ENCODE data around the gene PRDM4. TPM values are rescaled to one million over a fixed set of nuclear protein-coding genes. Genes with fewer than 3 reads are reported as not detected.
"Not testable (repeated sequence)": the region's sequence is repeated elsewhere in the genome, so short reads cannot be mapped to it uniquely, and the experiment has no call there.

Gene PRDM4
- total RNA-seq, 1 donor = 39.1 TPM

DNA sequence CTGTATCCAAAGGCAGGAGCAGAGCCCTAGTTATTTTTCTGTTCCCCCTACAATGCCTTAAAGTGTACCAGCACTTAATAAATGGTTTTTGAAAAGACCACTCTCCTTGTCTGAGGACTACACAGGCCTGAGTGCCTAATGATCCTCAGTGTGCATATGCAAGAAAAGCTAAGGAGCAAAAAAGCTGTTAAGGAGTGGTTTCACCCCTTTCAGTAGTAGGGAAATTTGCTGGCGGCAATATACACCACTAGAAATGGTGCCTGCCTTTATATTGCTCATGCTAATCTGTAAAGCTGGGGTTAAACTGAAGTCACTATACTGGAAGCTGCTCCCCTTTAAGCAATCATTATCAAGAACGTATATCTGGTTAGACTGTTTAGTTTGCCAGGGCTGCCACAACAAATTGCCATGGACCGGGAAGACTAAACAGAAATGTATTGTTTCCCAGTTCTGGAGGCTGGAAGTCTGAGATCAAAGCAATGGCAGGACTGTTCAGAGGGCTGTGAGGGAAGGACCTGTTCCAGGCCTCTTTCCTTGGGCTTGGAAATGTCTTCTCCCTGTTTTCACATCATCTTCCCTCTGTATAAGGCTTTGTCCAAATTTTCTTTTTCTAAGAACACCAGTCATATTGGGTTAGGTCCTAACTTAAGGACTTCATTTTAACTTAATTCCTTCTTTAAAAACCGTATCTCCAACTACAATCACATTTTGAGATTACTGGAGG, 30.2 kb downstream of the PRDM4 start:
- Histone ChIP-seq H4K20me1 (ENCODE audit: insufficient read depth, low read length) (peaks cover under 1% of the 10 kb centered on the region), H3K27ac (ENCODE audit: low read depth, low read length) (no peak overlapping the region), H3K79me2 (ENCODE audit: insufficient read depth, low read length) (no peaks in the 10 kb centered on the region), H2AFZ (ENCODE audit: low read length) (no peak overlapping the region), H3K27me3 (ENCODE audit: insufficient read depth, low read length) (no peaks in the 10 kb centered on the region), H3K9me3 (ENCODE audit: low read depth, low read length) (no peaks in the 10 kb centered on the region), H3K4me3 (ENCODE audit: insufficient read depth, low read length) (no peak overlapping the region), H3K4me1 (ENCODE audit: insufficient read depth, low read length) (no peaks in the 10 kb centered on the region), H3K4me2 (ENCODE audit: insufficient read depth, low read length) (no peak overlapping the region), H3K36me3 (ENCODE audit: insufficient read depth, low read length) (peaks cover 29% of the 10 kb centered on the region)
- TF ChIP-seq, protein P1, sequence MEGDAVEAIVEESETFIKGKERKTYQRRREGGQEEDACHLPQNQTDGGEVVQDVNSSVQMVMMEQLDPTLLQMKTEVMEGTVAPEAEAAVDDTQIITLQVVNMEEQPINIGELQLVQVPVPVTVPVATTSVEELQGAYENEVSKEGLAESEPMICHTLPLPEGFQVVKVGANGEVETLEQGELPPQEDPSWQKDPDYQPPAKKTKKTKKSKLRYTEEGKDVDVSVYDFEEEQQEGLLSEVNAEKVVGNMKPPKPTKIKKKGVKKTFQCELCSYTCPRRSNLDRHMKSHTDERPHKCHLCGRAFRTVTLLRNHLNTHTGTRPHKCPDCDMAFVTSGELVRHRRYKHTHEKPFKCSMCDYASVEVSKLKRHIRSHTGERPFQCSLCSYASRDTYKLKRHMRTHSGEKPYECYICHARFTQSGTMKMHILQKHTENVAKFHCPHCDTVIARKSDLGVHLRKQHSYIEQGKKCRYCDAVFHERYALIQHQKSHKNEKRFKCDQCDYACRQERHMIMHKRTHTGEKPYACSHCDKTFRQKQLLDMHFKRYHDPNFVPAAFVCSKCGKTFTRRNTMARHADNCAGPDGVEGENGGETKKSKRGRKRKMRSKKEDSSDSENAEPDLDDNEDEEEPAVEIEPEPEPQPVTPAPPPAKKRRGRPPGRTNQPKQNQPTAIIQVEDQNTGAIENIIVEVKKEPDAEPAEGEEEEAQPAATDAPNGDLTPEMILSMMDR (IDR thresholded peaks at IDR 0.05; ENCODE audit: extremely low read depth, low read depth, low read length) = no peak
- DNase-seq (ENCODE audit: insufficient read length, low spot score, missing footprints) = no peak

DNA sequence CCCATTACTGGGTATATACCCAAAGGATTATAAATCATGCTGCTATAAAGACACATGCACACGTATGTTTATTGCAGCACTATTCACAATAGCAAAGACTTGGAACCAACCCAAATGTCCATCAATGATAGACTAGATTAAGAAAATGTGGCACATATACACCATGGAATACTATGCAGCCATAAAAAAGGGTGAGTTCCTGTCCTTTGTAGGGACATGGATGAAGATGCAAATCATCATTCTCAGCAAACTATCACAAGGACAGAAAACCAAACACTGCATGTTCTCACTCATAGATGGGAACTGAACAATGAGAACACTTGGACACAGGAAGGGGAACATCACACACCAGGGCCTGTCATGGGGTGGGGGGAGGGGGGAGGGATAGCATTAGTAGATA, 33.2 kb downstream of the PRDM4 start:
- not testable (repeated sequence) for H3K27me3 ChIP-seq (ENCODE audit: insufficient read depth, low read length); H3K27ac ChIP-seq (ENCODE audit: low read depth, low read length); H3K9me3 ChIP-seq (ENCODE audit: low read depth, low read length); DNase-seq (ENCODE audit: insufficient read length, low spot score, missing footprints); H3K79me2 ChIP-seq (ENCODE audit: insufficient read depth, low read length); H3K4me1 ChIP-seq (ENCODE audit: insufficient read depth, low read length); H3K36me3 ChIP-seq (ENCODE audit: insufficient read depth, low read length); H3K4me2 ChIP-seq (ENCODE audit: insufficient read depth, low read length); H2AFZ ChIP-seq (ENCODE audit: low read length); H3K4me3 ChIP-seq (ENCODE audit: insufficient read depth, low read length); H4K20me1 ChIP-seq (ENCODE audit: insufficient read depth, low read length)

DNA sequence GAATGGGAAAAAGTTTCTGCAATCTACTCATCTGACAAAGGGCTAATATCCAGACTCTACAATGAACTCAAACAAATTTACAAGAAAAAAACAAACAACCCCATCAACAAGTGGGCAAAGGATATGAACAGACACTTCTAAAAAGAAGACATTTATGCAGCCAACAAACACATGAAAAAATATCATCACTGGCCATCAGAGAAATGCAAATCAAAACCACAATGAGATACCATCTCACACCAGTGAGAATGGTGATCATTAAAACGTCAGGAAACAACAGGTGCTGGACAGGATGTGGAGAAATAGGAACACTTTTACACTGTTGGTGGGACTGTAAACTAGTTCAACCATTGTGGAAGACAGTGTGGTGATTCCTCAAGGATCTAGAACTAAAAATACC, 33.6 kb downstream of the PRDM4 start:
- H3K36me3 ChIP-seq (ENCODE audit: insufficient read depth, low read length); H3K9me3 ChIP-seq (ENCODE audit: low read depth, low read length); H3K4me3 ChIP-seq (ENCODE audit: insufficient read depth, low read length); H4K20me1 ChIP-seq (ENCODE audit: insufficient read depth, low read length); H3K27ac ChIP-seq (ENCODE audit: low read depth, low read length); DNase-seq (ENCODE audit: insufficient read length, low spot score, missing footprints); H3K4me2 ChIP-seq (ENCODE audit: insufficient read depth, low read length); H3K4me1 ChIP-seq (ENCODE audit: insufficient read depth, low read length); H2AFZ ChIP-seq (ENCODE audit: low read length); H3K27me3 ChIP-seq (ENCODE audit: insufficient read depth, low read length); H3K79me2 ChIP-seq (ENCODE audit: insufficient read depth, low read length): not testable (repeated sequence)

DNA sequence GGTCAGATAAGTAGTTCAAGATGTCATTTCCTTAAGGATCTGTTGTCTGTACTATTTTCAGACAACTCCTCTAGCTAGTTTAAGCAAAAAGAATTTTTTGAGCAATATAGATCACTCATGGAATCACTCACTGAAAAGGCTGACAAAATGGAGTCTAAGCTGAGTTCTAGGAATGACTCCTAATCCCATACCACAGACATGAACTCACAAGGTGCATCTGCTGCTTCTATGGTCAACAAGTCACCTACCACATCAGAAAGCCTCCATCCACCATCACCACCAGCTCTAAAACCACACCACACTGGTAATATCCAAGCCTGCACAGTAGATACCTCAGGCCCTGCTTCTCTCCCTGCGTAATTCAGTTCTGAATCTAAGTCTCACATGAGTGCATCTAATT, 42.3 kb downstream of the PRDM4 start:
- H3K36me3 ChIP-seq (ENCODE audit: insufficient read depth, low read length) = peaks cover 21% of the 10 kb centered on the region
- no peaks in the 10 kb centered on the region for H3K27me3 ChIP-seq (ENCODE audit: insufficient read depth, low read length)
- H3K79me2 ChIP-seq (ENCODE audit: insufficient read depth, low read length) = no peaks in the 10 kb centered on the region
- H3K27ac ChIP-seq (ENCODE audit: low read depth, low read length) = no peak overlapping the region
- TF ChIP-seq, protein P1 (IDR thresholded peaks at IDR 0.05; ENCODE audit: extremely low read depth, low read depth, low read length) = no peak
- H3K4me3 ChIP-seq (ENCODE audit: insufficient read depth, low read length) = no peak overlapping the region
- DNase-seq (ENCODE audit: insufficient read length, low spot score, missing footprints) = peak; percentile 37
- H3K9me3 ChIP-seq (ENCODE audit: low read depth, low read length) = no peaks in the 10 kb centered on the region
- no peaks in the 10 kb centered on the region for H3K4me1 ChIP-seq (ENCODE audit: insufficient read depth, low read length)
- H3K4me2 ChIP-seq (ENCODE audit: insufficient read depth, low read length) = no peak overlapping the region
- H4K20me1 ChIP-seq (ENCODE audit: insufficient read depth, low read length) = no peaks in the 10 kb centered on the region
- no peak overlapping the region for H2AFZ ChIP-seq (ENCODE audit: low read length)

DNA sequence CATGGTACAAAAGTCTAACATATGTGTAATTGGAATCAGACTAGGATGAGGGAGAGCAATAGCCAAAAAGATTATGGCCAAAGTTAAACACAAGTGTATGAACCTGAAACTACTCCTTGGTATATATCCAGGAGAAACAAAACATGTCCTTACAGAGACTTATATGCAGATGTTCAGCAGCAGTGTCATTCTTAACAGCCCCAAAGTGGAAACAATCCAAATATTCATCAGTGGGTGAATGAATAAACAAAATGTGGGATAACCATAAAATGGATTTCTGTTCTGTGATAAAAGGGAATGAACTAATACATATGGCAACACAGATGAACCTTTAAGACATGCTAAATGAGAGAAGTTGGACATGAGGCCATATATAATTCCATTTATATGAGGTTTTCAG, 45.2 kb downstream of the PRDM4 start:
- H4K20me1 ChIP-seq (ENCODE audit: insufficient read depth, low read length) = no peaks in the 10 kb centered on the region
- DNase-seq (ENCODE audit: insufficient read length, low spot score, missing footprints) = no peak
- H3K9me3 ChIP-seq (ENCODE audit: low read depth, low read length) = no peaks in the 10 kb centered on the region
- no peak overlapping the region for H3K27ac ChIP-seq (ENCODE audit: low read depth, low read length)
- H3K4me1 ChIP-seq (ENCODE audit: insufficient read depth, low read length) = no peaks in the 10 kb centered on the region
- H3K4me2 ChIP-seq (ENCODE audit: insufficient read depth, low read length) = no peak overlapping the region
- H3K4me3 ChIP-seq (ENCODE audit: insufficient read depth, low read length) = no peak overlapping the region
- H2AFZ ChIP-seq (ENCODE audit: low read length) = no peak overlapping the region
- peaks cover 48% of the 10 kb centered on the region for H3K36me3 ChIP-seq (ENCODE audit: insufficient read depth, low read length)
- TF ChIP-seq, protein P1 (IDR thresholded peaks at IDR 0.05; ENCODE audit: extremely low read depth, low read depth, low read length) = no peak
- no peaks in the 10 kb centered on the region for H3K79me2 ChIP-seq (ENCODE audit: insufficient read depth, low read length)
- no peaks in the 10 kb centered on the region for H3K27me3 ChIP-seq (ENCODE audit: insufficient read depth, low read length)

DNA sequence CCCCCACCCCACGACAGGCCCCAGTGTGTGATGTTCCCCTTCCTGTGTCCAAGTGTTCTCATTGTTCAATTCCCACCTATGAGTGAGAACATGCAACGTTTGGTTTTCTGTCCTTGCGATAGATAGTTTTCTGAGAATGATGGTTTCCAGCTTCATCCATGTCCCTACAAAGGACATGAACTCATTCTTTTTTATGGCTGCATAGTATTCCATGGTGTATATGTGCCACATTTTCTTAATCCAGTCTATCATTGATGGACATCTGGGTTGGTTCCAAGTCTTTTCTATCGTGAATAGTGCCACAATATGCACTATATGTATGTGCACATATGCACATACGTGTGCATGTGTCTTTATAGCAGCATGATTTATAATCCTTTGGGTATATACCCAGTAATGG, 55.4 kb downstream of the PRDM4 start:
- H3K4me3 ChIP-seq (ENCODE audit: insufficient read depth, low read length); H3K79me2 ChIP-seq (ENCODE audit: insufficient read depth, low read length); H3K4me1 ChIP-seq (ENCODE audit: insufficient read depth, low read length); H2AFZ ChIP-seq (ENCODE audit: low read length); H3K27me3 ChIP-seq (ENCODE audit: insufficient read depth, low read length); H3K9me3 ChIP-seq (ENCODE audit: low read depth, low read length); H3K27ac ChIP-seq (ENCODE audit: low read depth, low read length); H3K4me2 ChIP-seq (ENCODE audit: insufficient read depth, low read length); DNase-seq (ENCODE audit: insufficient read length, low spot score, missing footprints): not testable (repeated sequence)
- H4K20me1 ChIP-seq (ENCODE audit: insufficient read depth, low read length) = peaks cover 15% of the 10 kb centered on the region
- H3K36me3 ChIP-seq (ENCODE audit: insufficient read depth, low read length) = peaks cover 61% of the 10 kb centered on the region
